ENCODE results near the gene OPCML.

GRCh38 chr11:132395434-132395833 lies 1136.9 kb downstream of the OPCML start:
- TF ChIP-seq CTCF (IDR thresholded peaks at IDR 0.05) (no peak), EZH2 (IDR thresholded peaks at IDR 0.05; ENCODE audit: borderline replicate concordance, insufficient read depth, low read depth, low read length, poor library complexity, severe bottlenecking) (no peak)
